ENCODE results near the gene TEPSIN. TPM values are rescaled to one million over a fixed set of nuclear protein-coding genes. Genes with fewer than 3 reads are reported as not detected.

TEPSIN gene
- total RNA-seq, 4 donors from 2014 or later: 61.2 to 336 (median 121) TPM

DNA sequence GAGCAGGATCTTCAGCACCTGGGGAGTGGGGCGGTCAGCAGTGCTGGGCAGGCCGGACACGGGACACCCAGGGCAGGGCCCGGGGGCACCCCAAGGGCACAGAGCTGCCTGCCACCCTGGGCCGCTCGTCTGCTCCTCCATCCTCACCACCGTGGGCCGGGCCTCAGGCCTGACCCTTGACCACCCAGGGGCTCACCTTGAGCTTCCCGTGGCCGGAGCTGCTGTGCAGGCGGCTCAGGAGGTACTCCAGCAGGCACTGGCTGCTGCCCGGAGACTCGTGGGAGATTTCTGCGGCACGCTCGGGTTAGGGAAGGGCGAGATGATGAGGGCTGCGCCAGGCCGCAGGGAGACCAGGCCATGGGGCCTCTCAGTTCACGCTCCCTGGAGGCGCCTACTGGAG lies 2.1 kb downstream of the TEPSIN start:
- WGBS, 2 donors (ENCODE audit: low coverage in 1 of 2): 94% methylated on average over 20 of the region's 21 CpGs; no CpG with 5 or more reads in 1 of the 2 donors
- Histone ChIP-seq H3K4me3 (no peak overlapping the region), H3K27me3 (no peaks in the 10 kb centered on the region), H3K4me1 (peaks cover 15 to 30% (median 25%) of the 10 kb centered on the region in 4 donors), H3K27ac (no peak overlapping the region), H3K36me3 (peaks cover 0 to 8% (median 0%) of the 10 kb centered on the region in 4 donors), H3K9me3 (no peaks in the 10 kb centered on the region)
- no peak for DNase-seq
- intact Hi-C loops (cut with DNase I; ENCODE audit: low total_unique reads) (loop anchor here (10.0 kb wide), 1 partner anchor 58 kb away; the partner anchor contains the start of gene SLC38A10), in situ Hi-C loops (cut with MboI; ENCODE audit: low pct_ligation_motif_present in 1 of 4, low pct_unique_long_range_greater_than_20kb in 1 of 4, low sequenced_read_pairs in 3 of 4) (no loop called here)
- TF ChIP-seq POLR2A (IDR thresholded peaks at IDR 0.05) (no peak), EP300 (IDR thresholded peaks at IDR 0.05; ENCODE audit: low read depth) (no peak), POLR2AphosphoS5 (IDR thresholded peaks at IDR 0.05) (no peak)
- TF ChIP-seq, protein P1, sequence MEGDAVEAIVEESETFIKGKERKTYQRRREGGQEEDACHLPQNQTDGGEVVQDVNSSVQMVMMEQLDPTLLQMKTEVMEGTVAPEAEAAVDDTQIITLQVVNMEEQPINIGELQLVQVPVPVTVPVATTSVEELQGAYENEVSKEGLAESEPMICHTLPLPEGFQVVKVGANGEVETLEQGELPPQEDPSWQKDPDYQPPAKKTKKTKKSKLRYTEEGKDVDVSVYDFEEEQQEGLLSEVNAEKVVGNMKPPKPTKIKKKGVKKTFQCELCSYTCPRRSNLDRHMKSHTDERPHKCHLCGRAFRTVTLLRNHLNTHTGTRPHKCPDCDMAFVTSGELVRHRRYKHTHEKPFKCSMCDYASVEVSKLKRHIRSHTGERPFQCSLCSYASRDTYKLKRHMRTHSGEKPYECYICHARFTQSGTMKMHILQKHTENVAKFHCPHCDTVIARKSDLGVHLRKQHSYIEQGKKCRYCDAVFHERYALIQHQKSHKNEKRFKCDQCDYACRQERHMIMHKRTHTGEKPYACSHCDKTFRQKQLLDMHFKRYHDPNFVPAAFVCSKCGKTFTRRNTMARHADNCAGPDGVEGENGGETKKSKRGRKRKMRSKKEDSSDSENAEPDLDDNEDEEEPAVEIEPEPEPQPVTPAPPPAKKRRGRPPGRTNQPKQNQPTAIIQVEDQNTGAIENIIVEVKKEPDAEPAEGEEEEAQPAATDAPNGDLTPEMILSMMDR (IDR thresholded peaks at IDR 0.05): no peak

- intact Hi-C loops (cut with DNase I; ENCODE audit: low total_unique reads) (loop anchor here (10.0 kb wide), 1 partner anchor 59 kb away; the partner anchor contains the start of gene SLC38A10), in situ Hi-C loops (cut with MboI; ENCODE audit: low pct_ligation_motif_present in 1 of 4, low pct_unique_long_range_greater_than_20kb in 1 of 4, low sequenced_read_pairs in 3 of 4) (no loop called here)
- DNase-seq: no peak
- TF ChIP-seq POLR2AphosphoS5 (IDR thresholded peaks at IDR 0.05): no peak
- TF ChIP-seq, protein P1 (IDR thresholded peaks at IDR 0.05): no peak
- TF ChIP-seq POLR2A (IDR thresholded peaks at IDR 0.05): no peak
- TF ChIP-seq EP300 (IDR thresholded peaks at IDR 0.05; ENCODE audit: low read depth): no peak
- Histone ChIP-seq H3K4me1 (peaks cover 15 to 30% (median 25%) of the 10 kb centered on the region in 4 donors), H3K4me3 (no peak overlapping the region), H3K36me3 (peaks cover 0 to 8% (median 0%) of the 10 kb centered on the region in 4 donors), H3K27ac (no peak overlapping the region), H3K27me3 (no peaks in the 10 kb centered on the region), H3K9me3 (no peaks in the 10 kb centered on the region)
- WGBS, 2 donors (ENCODE audit: low coverage in 1 of 2): 80 to 92% methylated on average over 5 to 31 of the region's 32 CpGs
Measured at GRCh38 chr17:81235822-81236740, 2.8 kb downstream of the TEPSIN start.

GRCh38 chr17:81234940-81235821 lies 3.7 kb downstream of the TEPSIN start:
- Histone ChIP-seq H3K27me3 (no peaks in the 10 kb centered on the region), H3K9me3 (no peaks in the 10 kb centered on the region), H3K27ac (no peak overlapping the region), H3K36me3 (peaks cover 0 to 8% (median 0%) of the 10 kb centered on the region in 4 donors), H3K4me1 (peaks cover 12 to 24% (median 18%) of the 10 kb centered on the region in 4 donors), H3K4me3 (no peak overlapping the region)
- no peak for TF ChIP-seq POLR2AphosphoS5 (IDR thresholded peaks at IDR 0.05)
- TF ChIP-seq, protein P1 (IDR thresholded peaks at IDR 0.05): no peak
- no peak for DNase-seq
- 88% methylated on average over 26 of the region's 26 CpGs; no CpG with 5 or more reads in 1 of the 2 donors for WGBS, 2 donors (ENCODE audit: low coverage in 1 of 2)
- intact Hi-C loops (cut with DNase I; ENCODE audit: low total_unique reads): loop anchor here (10.0 kb wide), 1 partner anchor 60 kb away; the partner anchor contains the start of gene SLC38A10
- in situ Hi-C loops (cut with MboI; ENCODE audit: low pct_ligation_motif_present in 1 of 4, low pct_unique_long_range_greater_than_20kb in 1 of 4, low sequenced_read_pairs in 3 of 4): no loop called here

- in situ Hi-C loops (cut with MboI; ENCODE audit: low pct_ligation_motif_present in 1 of 4, low pct_unique_long_range_greater_than_20kb in 1 of 4, low sequenced_read_pairs in 3 of 4): no loop called here
- intact Hi-C loops (cut with DNase I; ENCODE audit: low total_unique reads): loop anchor here (10.0 kb wide), 1 partner anchor 60 kb away; the partner anchor contains the start of gene SLC38A10
- no peak overlapping the region for H3K27ac ChIP-seq
- 93 to 100% methylated on average over 1 to 13 of the region's 13 CpGs for WGBS, 2 donors (ENCODE audit: low coverage in 1 of 2)
- peaks cover 0 to 8% (median 0%) of the 10 kb centered on the region in 4 donors for H3K36me3 ChIP-seq
- peaks cover 8 to 17% (median 13%) of the 10 kb centered on the region in 4 donors for H3K4me1 ChIP-seq
- no peaks in the 10 kb centered on the region for H3K27me3 ChIP-seq
- no peak for DNase-seq
- no peak overlapping the region for H3K4me3 ChIP-seq
- no peaks in the 10 kb centered on the region for H3K9me3 ChIP-seq
- no peak for TF ChIP-seq POLR2AphosphoS5 (IDR thresholded peaks at IDR 0.05)
- no peak for TF ChIP-seq POLR2A (IDR thresholded peaks at IDR 0.05)
- TF ChIP-seq EP300 (IDR thresholded peaks at IDR 0.05; ENCODE audit: low read depth): no peak
- TF ChIP-seq, protein P1 (IDR thresholded peaks at IDR 0.05): no peak
Measured at GRCh38 chr17:81234506-81234855, 4.4 kb downstream of the TEPSIN start.

Measured in transverse colon (tissue), 4 donors.